H1 (cell line): ENCODE measurements around the gene OR51B5. TPM values are rescaled to one million over a fixed set of nuclear protein-coding genes. Genes with fewer than 3 reads are reported as not detected.

Experiments used
- CTCF ChIA-PET: fragments of 300-600 bp; sonication (Branson Sonifier 250); formaldehyde crosslinking; loops from one replicate; lab custom pipeline; 2021; ENCODE audit not compliant: partially characterized antibody; lab: Charles Lee
- POLR2A ChIA-PET: fragments of 300-600 bp; sonication (Branson Sonifier 250); formaldehyde crosslinking; loops from one replicate; lab custom pipeline; 2021; ENCODE audit warnings: inconsistent platforms; ENCODE audit not compliant: partially characterized antibody; lab: Charles Lee
- DNase-seq, 2 experiments: peaks; one replicate each; pipeline versions ENCODE4 v3.0.0 to v3.0.0-alpha.2; 2010 to 2022; ENCODE audit warnings: low spot score in 2 of 2, low read depth in 1 of 2, mixed read lengths in 1 of 2
- FAIRE-seq: peaks from 2 replicates; lab custom pipeline; 2011; peaks lifted over from hg19 to GRCh38; lab: Jason Lieb, UNC
- H2AFZ ChIP-seq: 2 replicates; pipeline ENCODE4 v1.8.1; 2012; ENCODE audit warnings: low read length, inconsistent platforms
- H2AK5ac ChIP-seq: 2 replicates; pipeline ENCODE4 v1.6.1; 2013; ENCODE audit warnings: low read depth, low read length
- H2BK120ac ChIP-seq: replicated peaks from 2 replicates; pipeline ENCODE3; 2013; ENCODE audit warnings: low read depth, low read length, inconsistent platforms
- H2BK12ac ChIP-seq: 2 replicates; pipeline ENCODE4 v1.6.1; 2013; ENCODE audit warnings: low read depth, low read length
- H2BK15ac ChIP-seq: 2 replicates; pipeline ENCODE4 v1.6.1; 2013; ENCODE audit warnings: low read length
- H2BK20ac ChIP-seq: 2 replicates; pipeline ENCODE4 v1.6.1; 2013; ENCODE audit warnings: low read length
- H2BK5ac ChIP-seq: 2 replicates; pipeline ENCODE4 v1.6.1; 2013; ENCODE audit warnings: low read depth, low read length
- H3K14ac ChIP-seq: 2 replicates; pipeline ENCODE4 v1.6.1; 2013; ENCODE audit warnings: inconsistent platforms; ENCODE audit not compliant: insufficient read length
- H3K18ac ChIP-seq: 2 replicates; pipeline ENCODE4 v1.6.1; 2013; ENCODE audit warnings: low read length; ENCODE audit errors: extremely low read depth
- H3K23ac ChIP-seq: 2 replicates; pipeline ENCODE4 v1.6.1; 2013; ENCODE audit warnings: inconsistent platforms; ENCODE audit not compliant: insufficient read length
- H3K23me2 ChIP-seq: 2 replicates; pipeline ENCODE4 v1.6.1; 2013; ENCODE audit warnings: low read depth, low read length
- H3K27ac ChIP-seq: 2 replicates; pipeline ENCODE4 v1.6.1; 2011; ENCODE audit warnings: low read depth, low read length, inconsistent platforms
- H3K27me3 ChIP-seq, 4 experiments: replicated peaks in 1 of 4; 1 replicate in 1 of 4; 2 replicates in 3 of 4; pipeline versions ENCODE4 v1.6.1 to v1.8.1; 2011 to 2013; ENCODE audit warnings: low read length in 3 of 4, mild to moderate bottlenecking in 3 of 4, inconsistent platforms in 2 of 4, mixed read lengths in 2 of 4, moderate library complexity in 1 of 4; ENCODE audit not compliant: control insufficient read depth in 3 of 4, insufficient read depth in 3 of 4; ENCODE audit errors: extremely low read depth in 1 of 4
- H3K36me3 ChIP-seq, 4 experiments: 2 replicates each; pipeline versions ENCODE4 v1.6.1 to v1.8.1; 2011 to 2013; ENCODE audit warnings: mild to moderate bottlenecking in 4 of 4, low read length in 3 of 4, moderate library complexity in 2 of 4, control low read depth in 1 of 4, inconsistent platforms in 1 of 4; ENCODE audit not compliant: insufficient read depth in 4 of 4, control insufficient read depth in 2 of 4
- H3K4ac ChIP-seq: replicated peaks from 2 replicates; pipeline ENCODE3; 2013; ENCODE audit warnings: low read length, low read depth, mixed read lengths, inconsistent platforms; ENCODE audit not compliant: insufficient read length
- H3K4me1 ChIP-seq, 4 experiments: replicated peaks in 1 of 4; 1 replicate in 1 of 4; 2 replicates in 3 of 4; pipeline versions ENCODE4 v1.6.1 to v1.8.1; 2011 to 2013; ENCODE audit warnings: low read length in 3 of 4, inconsistent platforms in 2 of 4, mixed read lengths in 1 of 4; ENCODE audit not compliant: insufficient read depth in 4 of 4, control insufficient read depth in 3 of 4
- H3K4me2 ChIP-seq, 2 experiments: 2 replicates each; pipeline versions ENCODE4 v1.6.1 to v1.8.1; 2011 to 2013; ENCODE audit warnings: low read depth in 2 of 2, low read length in 2 of 2, control low read depth in 1 of 2, inconsistent platforms in 1 of 2, mild to moderate bottlenecking in 1 of 2; ENCODE audit not compliant: insufficient read depth in 1 of 2
- H3K4me3 ChIP-seq, 4 experiments: fragments of 200-600, 300-600 bp in 1 of 4; sonication (generic), shearing (Covaris generic), sonication (Bioruptor Twin) in 1 of 4; 2 replicates each; pipeline versions ENCODE4 v1.5.1 to v1.8.1; 2011 to 2016; ENCODE audit warnings: low read length in 4 of 4, low read depth in 3 of 4, control low read depth in 2 of 4, inconsistent platforms in 2 of 4, mild to moderate bottlenecking in 2 of 4, mixed read lengths in 1 of 4, moderate library complexity in 1 of 4; ENCODE audit not compliant: insufficient read depth in 2 of 4; ENCODE audit errors: extremely low read depth in 1 of 4
- H3K56ac ChIP-seq: replicated peaks from 2 replicates; pipeline ENCODE3; 2013; ENCODE audit warnings: low read depth, mild to moderate bottlenecking, mixed read lengths, low read length, inconsistent platforms; ENCODE audit not compliant: insufficient read length
- H3K79me1 ChIP-seq: 2 replicates; pipeline ENCODE4 v1.6.1; 2013; ENCODE audit warnings: low read depth, low read length, control low read depth
- H3K79me2 ChIP-seq, 2 experiments: 2 replicates each; pipeline versions ENCODE4 v1.6.1 to v1.8.1; 2012 to 2013; ENCODE audit warnings: low read length in 2 of 2, mild to moderate bottlenecking in 2 of 2, inconsistent platforms in 1 of 2; ENCODE audit not compliant: insufficient read depth in 2 of 2, control insufficient read depth in 1 of 2
- H3K9ac ChIP-seq, 4 experiments: replicated peaks in 1 of 4; 1 replicate in 1 of 4; 2 replicates in 3 of 4; pipeline versions ENCODE4 v1.6.1 to v1.8.1; 2011 to 2013; ENCODE audit warnings: low read depth in 3 of 4, low read length in 3 of 4, control low read depth in 2 of 4, mild to moderate bottlenecking in 2 of 4, moderate library complexity in 2 of 4, inconsistent platforms in 1 of 4; ENCODE audit errors: extremely low read depth in 1 of 4
- H3K9me3 ChIP-seq, 2 experiments: 2 replicates each; pipeline versions ENCODE4 v1.6.1 to v1.8.1; 2012 to 2013; ENCODE audit warnings: mild to moderate bottlenecking in 2 of 2, moderate library complexity in 2 of 2, control low read depth in 1 of 2, inconsistent platforms in 1 of 2, low read depth in 1 of 2, low read length in 1 of 2, mixed read lengths in 1 of 2; ENCODE audit not compliant: insufficient read depth in 2 of 2
- H4K20me1 ChIP-seq, 2 experiments: replicated peaks in 1 of 2; 2 replicates each; pipeline versions ENCODE3 to v1.8.1; 2011 to 2013; ENCODE audit warnings: inconsistent platforms in 2 of 2, low read length in 2 of 2, mild to moderate bottlenecking in 1 of 2; ENCODE audit not compliant: insufficient read depth in 2 of 2, control insufficient read depth in 1 of 2
- H4K5ac ChIP-seq: 2 replicates; pipeline ENCODE4 v1.6.1; 2013; ENCODE audit warnings: low read length, low read depth, mixed read lengths, inconsistent platforms; ENCODE audit not compliant: insufficient read length
- H4K8ac ChIP-seq: 2 replicates; pipeline ENCODE4 v1.8.0; 2013; ENCODE audit warnings: mild to moderate bottlenecking, moderate library complexity, low read length, inconsistent platforms; ENCODE audit not compliant: insufficient read depth; ENCODE audit errors: extremely low read depth
- H4K91ac ChIP-seq: replicated peaks from 2 replicates; pipeline ENCODE3; 2013; ENCODE audit warnings: low read length, mixed read lengths, inconsistent platforms; ENCODE audit not compliant: insufficient read length
- ATF2 ChIP-seq: IDR thresholded peaks from 2 replicates; pipeline ENCODE4 v1.6.1; 2012; ENCODE audit warnings: low read length, inconsistent platforms
- CTBP2 ChIP-seq: IDR thresholded peaks from 2 replicates; pipeline ENCODE4 v1.7.0; 2011; ENCODE audit warnings: borderline replicate concordance, mild to moderate bottlenecking, moderate library complexity, mixed read lengths, low read length; ENCODE audit not compliant: insufficient read depth, insufficient read length
- MAFK ChIP-seq: IDR thresholded peaks from 2 replicates; pipeline ENCODE4 v1.6.1; 2012; ENCODE audit warnings: low read depth, mild to moderate bottlenecking, improper control_type of control experiment, low read length
- MAX ChIP-seq: IDR thresholded peaks from 2 replicates; pipeline ENCODE4 v1.6.1; 2012; ENCODE audit warnings: inconsistent platforms
- NANOG ChIP-seq: IDR thresholded peaks from 2 replicates; pipeline ENCODE4 v1.6.1; 2011; ENCODE audit warnings: low read length, low read depth, mild to moderate bottlenecking, inconsistent platforms; ENCODE audit not compliant: insufficient read depth, poor library complexity, severe bottlenecking
- POU5F1 ChIP-seq: IDR thresholded peaks from 2 replicates; pipeline ENCODE4 v1.6.1; 2011; ENCODE audit warnings: low read depth, mild to moderate bottlenecking, low read length, moderate library complexity
- SIX5 ChIP-seq: IDR thresholded peaks from 2 replicates; pipeline ENCODE4 v1.6.1; 2011; ENCODE audit warnings: mild to moderate bottlenecking, low read depth, low read length
- WGBS, 2 experiments: shearing (Covaris generic) in 1 of 2; methylation state at CpG; one replicate each; pipeline versions ENCODE4 v1.1.6 to v1.1.7; 2013 to 2015; ENCODE audit warnings: low lambda C conversion rate in 2 of 2, mixed read lengths in 2 of 2, inconsistent platforms in 1 of 2, low coverage in 1 of 2, missing lambda C conversion rate in 1 of 2; ENCODE audit not compliant: insufficient replicate concordance in 2 of 2, insufficient coverage in 1 of 2, insufficient read length in 1 of 2; ENCODE audit errors: extremely low coverage in 1 of 2, missing lambda C conversion rate in 1 of 2; 5-methylcytosine and 5-hydroxymethylcytosine counted together
- polyA plus RNA-seq, 7 experiments: library from polyadenylated mRNA; depleted of rRNA in 3 of 7; stranded (reverse) in 5 of 7; unstranded in 2 of 7; fragments of >200 nt in 5 of 7; fragments of 200-250 nt in 2 of 7; gene quantifications; 1 replicate in 5 of 7; 2 replicates in 1 of 7; 4 replicates in 1 of 7; pipeline versions ENCODE4 v1.2.1 to v1.2.3, GENCODE V29; 2011 to 2013; ENCODE audit warnings: missing spikeins in 2 of 7, mixed read lengths in 2 of 7
- total RNA-seq: library from RNA; stranded (reverse); fragmentation: NEBNext Ultra II Directional; extraction: Animal tissue kit (Norgen Biotek cat#: 25700); gene quantifications from 2 replicates; pipeline ENCODE4 v1.2.1, GENCODE V29; 2021

Gene OR51B5
- total and polyA plus RNA-seq, 2 of the 8 experiments (the other 6 are each of a cell fraction or from before 2014, with no cell fraction given) = not detected

GRCh38 chr11:5297721-5298323 lies 45.5 kb downstream of the OR51B5 start:
- CTCF ChIA-PET = interaction anchor here (0.7 to 2.5 kb wide), 7 partner anchors 29 to 1111 kb away, joined by 3 to 9 read pairs (median 3); no protein-coding TSS in a partner anchor
- Histone ChIP-seq H3K79me2 (no peaks in the 10 kb centered on the region), H3K23me2 (no peaks in the 10 kb centered on the region), H3K4me3 (no peak overlapping the region), H4K8ac (no peak overlapping the region), H3K4me1 (no peaks in the 10 kb centered on the region), H4K5ac (no peak overlapping the region), H3K9me3 (no peaks in the 10 kb centered on the region; a peak in 1 of 4 replicates), H4K20me1 (no peaks in the 10 kb centered on the region), H3K27ac (no peak overlapping the region), H3K14ac (no peak overlapping the region), H3K18ac (no peak overlapping the region), H3K79me1 (no peaks in the 10 kb centered on the region), H2BK5ac (no peak overlapping the region), H2AK5ac (no peak overlapping the region), H3K9ac (no peak overlapping the region), H2BK12ac (no peak overlapping the region), H2AFZ (no peak overlapping the region), H3K36me3 (no peaks in the 10 kb centered on the region), H3K56ac (no peak overlapping the region), H3K23ac (no peak overlapping the region), H2BK120ac (no peak overlapping the region), H4K91ac (no peak overlapping the region), H2BK15ac (no peak overlapping the region), H2BK20ac (no peak overlapping the region), H3K4ac (no peak overlapping the region), H3K27me3 (no peaks in the 10 kb centered on the region), H3K4me2 (no peak overlapping the region)
- POLR2A ChIA-PET = no interaction called here
- DNase-seq = no peak
- TF ChIP-seq CTBP2 (no peak), NANOG (no peak), ATF2 (no peak), MAFK (no peak), SIX5 (no peak), MAX (no peak), POU5F1 (no peak)
- FAIRE-seq = no peak
- WGBS, 2 experiments = 98% methylated on average over 4 of the region's 4 CpGs; no CpG with 5 or more reads in 1 of the 2 experiments
